Thymus (tissue), 11 donors: ENCODE results near the gene NUFIP2. TPM values are rescaled to one million over a fixed set of nuclear protein-coding genes. Genes with fewer than 3 reads are reported as not detected.

Experiments used
- DNase-seq, 9 donors: peaks; one replicate each; pipeline ENCODE4 v3.0.0-alpha.2; 2013; ENCODE audit warnings: low spot score in 9 of 9, low read depth in 6 of 9, missing footprints in 1 of 9
- H3K27ac ChIP-seq, 2 donors: one replicate each; pipeline ENCODE4 v1.5.1; 2013; ENCODE audit warnings: control low read depth in 1 of 2, low read depth in 1 of 2, low read length in 1 of 2, mild to moderate bottlenecking in 1 of 2, moderate library complexity in 1 of 2
- H3K27me3 ChIP-seq, 2 donors: one replicate each; pipeline ENCODE4 v1.5.1; 2013; ENCODE audit warnings: low read length in 1 of 2; ENCODE audit not compliant: control insufficient read depth in 2 of 2, insufficient read depth in 1 of 2
- H3K36me3 ChIP-seq, 2 donors: one replicate each; pipeline ENCODE4 v1.5.1; 2013; ENCODE audit warnings: low read length in 1 of 2, mild to moderate bottlenecking in 1 of 2, moderate library complexity in 1 of 2; ENCODE audit not compliant: control insufficient read depth in 2 of 2, insufficient read depth in 2 of 2
- H3K4me1 ChIP-seq, 2 donors: one replicate each; pipeline ENCODE4 v1.5.1; 2013; ENCODE audit warnings: low read length in 2 of 2; ENCODE audit not compliant: control insufficient read depth in 2 of 2, insufficient read depth in 2 of 2
- H3K4me3 ChIP-seq, 2 donors: one replicate each; pipeline ENCODE4 v1.5.1; 2013; ENCODE audit warnings: low read length in 2 of 2, control low read depth in 1 of 2, mild to moderate bottlenecking in 1 of 2
- H3K9me3 ChIP-seq, 2 donors: one replicate each; pipeline ENCODE4 v1.5.1; 2013; ENCODE audit warnings: low read length in 1 of 2, mild to moderate bottlenecking in 1 of 2; ENCODE audit not compliant: control insufficient read depth in 2 of 2, insufficient read depth in 1 of 2
- WGBS: extraction: QIAGEN DNeasy Blood & Tissue Kit; methylation state at CpG from one replicate; pipeline ENCODE4 v1.1.7; 2013; 5-methylcytosine and 5-hydroxymethylcytosine counted together
- polyA plus RNA-seq: library from polyadenylated mRNA; stranded (reverse); fragments of 200-250 nt; gene quantifications from one replicate; pipeline ENCODE4 v1.2.3, GENCODE V29; 2013
- total RNA-seq: library from RNA; stranded (reverse); fragments of 120-200 nt; gene quantifications from one replicate; pipeline ENCODE4 v1.2.4, GENCODE V29; 2013
- donor health status: healthy.

Gene NUFIP2
- total and polyA plus RNA-seq, 2 donors = 19.8 to 22.0 TPM

DNA sequence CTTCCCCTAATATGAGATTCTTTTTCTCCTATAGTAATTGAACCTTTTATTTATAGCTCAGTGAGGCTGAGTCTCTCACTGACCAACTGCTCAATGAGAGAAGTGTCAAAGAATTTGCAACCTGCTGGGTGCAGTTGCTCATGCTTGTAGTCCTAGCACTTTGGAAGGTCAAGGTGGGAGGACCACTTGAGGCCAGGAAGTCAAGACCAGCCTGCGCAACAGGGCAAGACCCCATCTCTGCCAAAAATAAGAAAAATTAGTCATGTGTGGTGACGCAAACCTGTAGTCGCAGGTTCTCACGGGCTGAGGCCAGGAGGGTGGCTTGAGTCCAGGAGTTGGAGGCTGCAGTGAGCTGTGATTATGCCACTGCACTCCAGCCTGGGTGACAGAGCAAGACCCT is 78.2 kb downstream of the NUFIP2 start:
- no peaks in the 10 kb centered on the region for H3K4me1 ChIP-seq
- H3K27me3 ChIP-seq = no peaks in the 10 kb centered on the region
- no peaks in the 10 kb centered on the region for H3K9me3 ChIP-seq
- 90% methylated on average over 4 of the region's 4 CpGs for WGBS
- no peaks in the 10 kb centered on the region for H3K36me3 ChIP-seq
- DNase-seq = no peak
- no peak overlapping the region for H3K27ac ChIP-seq
- no peak overlapping the region for H3K4me3 ChIP-seq

DNA sequence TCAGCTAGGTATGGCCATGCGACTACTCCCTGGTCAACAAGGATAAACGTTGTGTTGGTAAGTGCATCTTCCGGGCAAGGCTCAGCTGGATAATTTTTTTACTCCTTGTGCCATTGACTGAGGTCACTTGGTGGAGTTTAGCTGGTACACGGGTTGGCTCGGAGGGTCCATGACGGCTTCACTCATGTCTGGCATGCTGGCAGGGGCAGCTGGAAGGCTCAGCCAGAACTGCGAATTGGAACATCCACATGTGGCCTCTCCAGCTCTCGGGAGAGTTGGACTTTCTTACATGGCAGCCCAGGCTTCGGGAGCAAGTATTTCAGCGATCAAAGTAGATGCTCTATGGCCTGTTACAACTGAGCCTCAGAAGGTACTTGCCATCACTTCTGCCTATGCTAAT is 78.8 kb downstream of the NUFIP2 start:
- no peaks in the 10 kb centered on the region for H3K27me3 ChIP-seq
- no peak overlapping the region for H3K27ac ChIP-seq
- no peaks in the 10 kb centered on the region for H3K36me3 ChIP-seq
- DNase-seq = no peak
- H3K9me3 ChIP-seq = no peaks in the 10 kb centered on the region
- 97% methylated on average over 10 of the region's 10 CpGs for WGBS
- no peak overlapping the region for H3K4me3 ChIP-seq
- no peaks in the 10 kb centered on the region for H3K4me1 ChIP-seq

DNA sequence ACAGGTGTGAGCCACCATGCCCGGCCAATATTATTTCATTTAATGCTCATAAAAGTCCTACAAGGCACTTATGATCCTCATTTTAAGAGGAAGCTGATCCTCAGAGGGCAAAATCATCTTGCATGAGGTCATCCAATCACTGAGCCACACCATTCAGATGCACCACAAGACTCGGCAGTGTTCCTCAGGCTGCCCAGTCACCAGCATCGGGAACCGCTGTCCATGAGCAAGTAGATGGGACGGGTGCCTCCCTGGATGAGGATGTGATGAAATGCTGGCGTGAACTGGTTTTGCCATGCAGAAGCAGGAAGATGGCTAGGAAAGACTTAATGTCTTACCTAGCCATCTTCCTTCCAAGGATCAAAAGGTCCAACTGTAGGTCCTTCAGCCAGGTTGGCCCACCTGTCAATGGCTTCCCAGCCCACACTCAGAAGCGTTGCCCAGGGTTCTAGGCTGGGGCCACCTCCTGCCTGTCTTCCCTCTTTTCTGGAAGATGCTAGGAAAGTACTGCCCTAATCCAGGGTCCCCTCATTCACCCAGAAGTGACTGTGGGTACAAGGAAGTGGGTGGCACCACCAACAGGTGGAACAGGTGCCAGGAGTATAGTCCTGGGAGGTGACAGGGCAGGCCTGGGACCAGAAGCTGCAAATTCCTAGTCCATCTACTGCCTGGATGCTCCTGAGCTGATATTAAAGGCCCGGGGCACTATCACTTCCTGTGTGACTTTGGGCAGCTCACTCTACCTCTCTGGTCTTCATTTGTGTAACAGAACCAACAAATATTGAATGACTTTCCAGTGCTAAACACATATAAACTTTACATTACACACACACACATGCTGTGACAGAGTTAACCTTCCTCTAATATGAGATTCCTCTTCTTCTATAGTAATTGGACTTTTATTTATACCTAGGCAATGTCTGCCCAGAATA is 79.5 kb downstream of the NUFIP2 start:
- no peaks in the 10 kb centered on the region for H3K4me1 ChIP-seq
- no peak overlapping the region for H3K27ac ChIP-seq
- no peak for DNase-seq
- no peaks in the 10 kb centered on the region for H3K36me3 ChIP-seq
- no peak overlapping the region for H3K4me3 ChIP-seq
- no peaks in the 10 kb centered on the region for H3K9me3 ChIP-seq
- WGBS = 96% methylated on average over 8 of the region's 8 CpGs
- no peaks in the 10 kb centered on the region for H3K27me3 ChIP-seq

GRCh38 chr17:29212681-29213121 is 81.2 kb downstream of the NUFIP2 start:
- Histone ChIP-seq H3K27ac (no peak overlapping the region), H3K27me3 (no peaks in the 10 kb centered on the region), H3K4me3 (no peak overlapping the region), H3K9me3 (no peaks in the 10 kb centered on the region), H3K4me1 (no peaks in the 10 kb centered on the region), H3K36me3 (no peaks in the 10 kb centered on the region)
- 96% methylated on average over 5 of the region's 5 CpGs for WGBS
- DNase-seq = no peak

DNA sequence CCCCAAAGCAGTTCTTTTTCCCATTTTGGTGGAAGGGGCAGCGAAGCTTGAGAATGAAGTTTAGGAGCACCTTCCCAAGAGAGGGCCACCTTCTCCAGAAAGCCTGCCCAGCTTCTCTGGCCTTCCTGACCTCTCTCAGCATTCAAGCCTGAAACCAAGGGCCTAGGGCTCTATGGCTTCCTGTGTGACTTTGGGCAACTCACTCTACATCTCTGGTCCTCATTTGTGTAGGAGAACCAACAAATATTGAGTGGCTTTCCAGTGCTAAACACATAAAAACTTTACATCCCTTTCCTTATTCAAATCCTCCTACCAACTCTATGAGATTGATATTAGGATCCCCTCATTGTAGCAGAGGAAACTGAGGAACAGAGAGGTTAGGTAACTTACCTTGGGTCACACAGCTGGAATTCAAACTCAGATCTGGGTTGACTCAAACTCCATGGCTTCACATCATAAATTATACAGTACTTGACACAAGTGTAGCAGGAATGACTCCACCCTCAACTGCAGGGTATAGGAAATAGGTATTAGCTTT is 81.8 kb downstream of the NUFIP2 start:
- Histone ChIP-seq H3K27ac (no peak overlapping the region), H3K27me3 (no peaks in the 10 kb centered on the region), H3K36me3 (no peaks in the 10 kb centered on the region), H3K9me3 (no peaks in the 10 kb centered on the region), H3K4me3 (no peak overlapping the region), H3K4me1 (no peaks in the 10 kb centered on the region)
- whole genome bisulfite sequencing = 97% methylated on average over 1 of the region's 1 CpG
- no peak for DNase-seq

- Histone ChIP-seq H3K27ac (no peak overlapping the region), H3K4me3 (no peak overlapping the region), H3K27me3 (no peaks in the 10 kb centered on the region), H3K4me1 (no peaks in the 10 kb centered on the region), H3K9me3 (no peaks in the 10 kb centered on the region), H3K36me3 (no peaks in the 10 kb centered on the region)
- WGBS = 94% methylated on average over 2 of the region's 2 CpGs
- DNase-seq = no peak
Measured at GRCh38 chr17:29210879-29211278, 83.1 kb downstream of the NUFIP2 start.

DNA sequence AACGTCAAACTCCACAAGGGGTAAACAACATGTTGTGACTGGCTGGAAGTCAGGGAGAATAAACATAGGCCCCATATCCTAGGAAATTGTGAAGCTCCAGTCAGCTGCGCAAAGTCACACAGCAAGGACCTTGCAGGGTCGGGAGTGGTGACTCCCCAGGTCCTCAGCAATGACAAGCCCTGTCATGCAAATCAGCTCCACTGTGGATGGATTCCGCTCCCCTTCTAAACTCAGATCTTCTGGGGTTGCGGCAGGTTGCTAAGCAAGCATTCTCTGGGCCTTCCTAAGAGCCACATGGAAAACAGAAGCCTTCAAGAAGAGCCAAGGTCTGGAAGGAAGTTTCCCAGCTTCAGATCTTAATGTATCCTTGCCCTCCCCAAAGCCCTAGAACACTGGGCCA is 84.9 kb downstream of the NUFIP2 start:
- WGBS = 96% methylated on average over 5 of the region's 5 CpGs
- Histone ChIP-seq H3K27ac (no peak overlapping the region), H3K4me1 (no peaks in the 10 kb centered on the region), H3K27me3 (peaks cover 0 to 9% of the 10 kb centered on the region in 2 donors), H3K36me3 (no peaks in the 10 kb centered on the region), H3K4me3 (no peak overlapping the region), H3K9me3 (no peaks in the 10 kb centered on the region)
- DNase-seq = no peak

DNA sequence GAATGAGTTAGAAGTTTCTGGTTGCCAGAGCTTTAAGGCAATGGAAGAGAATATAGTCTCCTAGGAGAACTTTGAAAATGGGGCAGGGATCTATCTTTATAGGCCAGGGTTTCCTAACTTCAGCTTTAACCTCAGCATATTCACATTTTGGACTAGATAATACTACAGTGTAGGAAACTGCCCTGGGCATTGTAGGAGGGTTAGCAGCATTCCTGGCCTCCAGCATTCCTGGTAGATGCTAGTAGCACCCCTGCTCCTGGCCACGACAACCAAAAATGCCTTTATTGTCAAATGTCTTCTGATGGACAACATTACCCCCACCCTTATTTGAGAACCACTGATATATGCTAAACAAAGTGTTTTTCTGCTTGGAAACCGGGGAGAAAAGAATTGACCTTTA is 86.0 kb downstream of the NUFIP2 start:
- no peak for DNase-seq
- H3K27me3 ChIP-seq = peaks cover 0 to 9% of the 10 kb centered on the region in 2 donors
- H3K4me1 ChIP-seq = no peaks in the 10 kb centered on the region
- no peaks in the 10 kb centered on the region for H3K9me3 ChIP-seq
- 92% methylated on average over 2 of the region's 2 CpGs for WGBS
- H3K36me3 ChIP-seq = no peaks in the 10 kb centered on the region
- H3K27ac ChIP-seq = no peak overlapping the region
- no peak overlapping the region for H3K4me3 ChIP-seq
